Muscle layer of duodenum (tissue), 2 donors: ENCODE measurements around the gene KDM2A.

Experiments used
- H3K27ac ChIP-seq: one replicate; pipeline ENCODE4 v1.7.0; 2013; ENCODE audit warnings: mild to moderate bottlenecking, low read length
- H3K27me3 ChIP-seq: one replicate; pipeline ENCODE4 v1.7.0; 2013; ENCODE audit warnings: low read depth, mild to moderate bottlenecking, control low read depth, low read length
- H3K36me3 ChIP-seq, 2 donors: one replicate each; pipeline ENCODE4 v1.7.0; 2013; ENCODE audit warnings: low read length in 2 of 2, control low read depth in 1 of 2, mild to moderate bottlenecking in 1 of 2; ENCODE audit not compliant: insufficient read depth in 2 of 2, control insufficient read depth in 1 of 2
- H3K4me1 ChIP-seq, 2 donors: one replicate each; pipeline ENCODE4 v1.7.0; 2013; ENCODE audit warnings: low read length in 2 of 2, mild to moderate bottlenecking in 2 of 2, control low read depth in 1 of 2, moderate library complexity in 1 of 2; ENCODE audit not compliant: insufficient read depth in 2 of 2, control insufficient read depth in 1 of 2
- H3K4me3 ChIP-seq, 2 donors: one replicate each; pipeline ENCODE4 v1.7.0; 2013; ENCODE audit warnings: low read length in 2 of 2, low read depth in 1 of 2, mild to moderate bottlenecking in 1 of 2
- H3K9me3 ChIP-seq, 2 donors: one replicate each; pipeline ENCODE4 v1.7.0; 2013; ENCODE audit warnings: low read length in 2 of 2, control low read depth in 1 of 2, mild to moderate bottlenecking in 1 of 2; ENCODE audit not compliant: control insufficient read depth in 1 of 2
- donor health status: healthy.

The KDM2A gene

GRCh38 chr11:67238894-67239782, 120.1 kb downstream of the KDM2A start:
- Histone ChIP-seq H3K9me3 (no peaks in the 10 kb centered on the region), H3K36me3 (peaks cover 4 to 24% of the 10 kb centered on the region in 2 donors), H3K27me3 (no peaks in the 10 kb centered on the region), H3K4me3 (peak overlapping the region; percentile 35 to 82), H3K27ac (peak overlapping the region; percentile 58), H3K4me1 (peaks cover 12 to 42% of the 10 kb centered on the region in 2 donors)

GRCh38 chr11:67239783-67240575, 120.9 kb downstream of the KDM2A start:
- H3K27me3 ChIP-seq: no peaks in the 10 kb centered on the region
- peaks cover 11 to 28% of the 10 kb centered on the region in 2 donors for H3K36me3 ChIP-seq
- peaks cover 12 to 42% of the 10 kb centered on the region in 2 donors for H3K4me1 ChIP-seq
- peak overlapping the region; percentile 82 to 89 for H3K4me3 ChIP-seq
- H3K9me3 ChIP-seq: no peaks in the 10 kb centered on the region
- H3K27ac ChIP-seq: peak overlapping the region; percentile 100

- Histone ChIP-seq H3K4me1 (peaks cover 12 to 42% of the 10 kb centered on the region in 2 donors), H3K27me3 (no peaks in the 10 kb centered on the region), H3K9me3 (no peaks in the 10 kb centered on the region), H3K27ac (peak overlapping the region; percentile 100), H3K36me3 (peaks cover 19 to 36% of the 10 kb centered on the region in 2 donors), H3K4me3 (peak overlapping the region; percentile 82 to 89)
Measured at GRCh38 chr11:67240576-67241389, 121.7 kb downstream of the KDM2A start.

- no peaks in the 10 kb centered on the region for H3K27me3 ChIP-seq
- no peak overlapping the region for H3K27ac ChIP-seq
- H3K9me3 ChIP-seq: no peaks in the 10 kb centered on the region
- peak overlapping the region; percentile 41 to 82 for H3K4me3 ChIP-seq
- H3K36me3 ChIP-seq: peaks cover 25 to 47% of the 10 kb centered on the region in 2 donors
- peaks cover 12 to 42% of the 10 kb centered on the region in 2 donors for H3K4me1 ChIP-seq
Measured at GRCh38 chr11:67242548-67242947, 123.5 kb downstream of the KDM2A start.

DNA sequence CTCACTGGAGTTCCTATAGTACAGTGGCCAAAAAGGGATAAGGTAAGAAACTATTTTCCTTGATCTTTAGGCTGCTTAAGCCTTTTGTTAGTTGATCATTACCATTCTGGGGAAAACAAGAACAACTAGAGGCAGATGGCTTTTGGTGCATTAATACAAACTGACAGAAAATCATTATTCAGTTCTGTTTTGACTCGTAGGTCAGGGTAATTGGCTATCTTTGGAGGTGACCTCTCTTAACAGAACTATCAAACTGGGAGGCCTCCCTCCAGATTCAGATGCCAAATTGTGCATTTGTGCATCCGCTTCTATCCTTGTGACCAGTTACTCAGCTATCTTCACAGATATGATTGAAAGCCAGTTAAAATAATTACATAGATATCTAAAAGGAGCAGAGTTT, 124.0 kb downstream of the KDM2A start:
- Histone ChIP-seq H3K27me3 (no peaks in the 10 kb centered on the region), H3K4me1 (peaks cover 12 to 41% of the 10 kb centered on the region in 2 donors), H3K27ac (no peak overlapping the region), H3K9me3 (no peaks in the 10 kb centered on the region), H3K4me3 (peak overlapping the region; percentile 41 to 82), H3K36me3 (peaks cover 30 to 52% of the 10 kb centered on the region in 2 donors)

- no peak overlapping the region for H3K27ac ChIP-seq
- H3K9me3 ChIP-seq: no peaks in the 10 kb centered on the region
- H3K4me1 ChIP-seq: peaks cover 0 to 24% of the 10 kb centered on the region in 2 donors
Measured at GRCh38 chr11:67245046-67245445, 126.0 kb downstream of the KDM2A start.

GRCh38 chr11:67247946-67248550, 129.0 kb downstream of the KDM2A start:
- no peaks in the 10 kb centered on the region for H3K9me3 ChIP-seq
- peaks cover 0 to 4% of the 10 kb centered on the region in 2 donors for H3K4me1 ChIP-seq
- H3K27ac ChIP-seq: no peak overlapping the region

More at GRCh38 chr11:67245046-67245445, 126.0 kb downstream of the KDM2A start:
- Histone ChIP-seq H3K27me3 (no peaks in the 10 kb centered on the region), H3K36me3 (peaks cover 50 to 71% of the 10 kb centered on the region in 2 donors), H3K4me3 (no peak overlapping the region)

GRCh38 chr11:67248653-67249052, 129.6 kb downstream of the KDM2A start:
- Histone ChIP-seq H3K4me1 (no peaks in the 10 kb centered on the region), H3K9me3 (no peaks in the 10 kb centered on the region), H3K4me3 (no peak overlapping the region), H3K27me3 (no peaks in the 10 kb centered on the region), H3K36me3 (peaks cover 86 to 91% of the 10 kb centered on the region in 2 donors), H3K27ac (no peak overlapping the region)

More at GRCh38 chr11:67247946-67248550, 129.0 kb downstream of the KDM2A start:
- no peaks in the 10 kb centered on the region for H3K27me3 ChIP-seq
- H3K4me3 ChIP-seq: no peak overlapping the region
- peaks cover 80 to 91% of the 10 kb centered on the region in 2 donors for H3K36me3 ChIP-seq

DNA sequence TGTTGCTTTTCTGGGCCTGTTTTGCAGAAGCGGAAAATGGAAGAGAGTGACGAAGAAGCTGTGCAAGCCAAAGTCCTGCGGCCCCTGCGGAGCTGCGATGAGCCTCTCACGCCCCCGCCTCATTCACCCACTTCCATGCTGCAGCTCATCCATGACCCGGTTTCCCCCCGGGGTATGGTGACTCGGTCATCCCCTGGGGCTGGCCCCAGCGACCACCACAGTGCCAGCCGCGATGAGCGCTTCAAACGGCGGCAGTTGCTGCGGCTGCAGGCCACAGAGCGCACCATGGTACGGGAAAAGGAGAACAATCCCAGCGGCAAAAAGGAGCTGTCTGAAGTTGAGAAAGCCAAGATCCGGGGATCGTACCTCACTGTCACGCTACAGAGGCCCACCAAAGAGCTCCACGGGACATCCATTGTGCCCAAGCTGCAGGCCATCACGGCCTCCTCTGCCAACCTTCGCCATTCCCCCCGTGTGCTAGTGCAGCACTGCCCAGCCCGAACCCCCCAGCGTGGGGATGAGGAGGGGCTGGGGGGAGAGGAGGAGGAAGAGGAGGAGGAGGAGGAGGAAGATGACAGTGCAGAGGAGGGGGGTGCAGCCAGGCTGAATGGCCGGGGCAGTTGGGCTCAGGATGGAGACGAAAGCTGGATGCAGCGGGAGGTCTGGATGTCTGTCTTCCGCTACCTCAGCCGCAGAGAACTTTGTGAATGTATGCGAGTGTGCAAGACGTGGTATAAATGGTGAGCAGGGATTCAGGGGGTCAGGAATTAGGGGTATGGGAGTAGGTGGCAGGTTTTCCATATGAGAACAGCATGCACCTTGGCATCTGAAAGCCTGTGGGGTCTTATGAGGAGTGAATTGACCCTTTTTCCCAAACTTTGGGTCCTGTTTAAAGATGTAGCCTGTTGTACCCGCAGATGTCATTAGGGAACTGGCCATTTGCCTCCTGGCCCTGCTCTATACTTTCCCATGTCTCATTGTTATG, 131.3 kb downstream of the KDM2A start:
- peaks cover 88 to 92% of the 10 kb centered on the region in 2 donors for H3K36me3 ChIP-seq
- H3K27me3 ChIP-seq: no peaks in the 10 kb centered on the region
- no peaks in the 10 kb centered on the region for H3K4me1 ChIP-seq
- no peaks in the 10 kb centered on the region for H3K9me3 ChIP-seq
- H3K4me3 ChIP-seq: no peak overlapping the region
- H3K27ac ChIP-seq: no peak overlapping the region
